ENCODE data around the gene XDH.

DNA sequence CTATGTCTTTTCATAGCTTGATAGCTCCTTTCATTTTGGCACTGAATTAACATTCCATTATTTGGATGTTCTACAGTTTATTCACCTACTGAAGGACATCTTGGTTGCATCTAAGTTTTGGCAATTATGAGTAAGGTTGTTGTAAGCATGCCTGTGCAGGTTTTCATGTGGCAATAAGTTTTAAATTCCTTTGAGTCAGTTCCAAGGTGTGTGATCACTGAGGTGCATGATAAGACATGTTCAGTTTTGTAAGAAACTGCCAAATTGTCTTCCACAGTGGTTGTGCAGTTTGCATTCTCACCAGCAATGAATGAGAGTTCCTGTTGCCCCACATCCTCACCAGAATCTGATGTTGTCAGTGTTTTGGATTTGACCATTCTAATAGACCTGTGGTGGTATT lies 24.2 kb downstream of the XDH start:
- TF ChIP-seq CTCF (IDR thresholded peaks at IDR 0.05): no peak
- TF ChIP-seq POLR2A (IDR thresholded peaks at IDR 0.05): no peak
